Small intestine (tissue), 7 donors: ENCODE results near the gene KCNK7. TPM values are rescaled to one million over a fixed set of nuclear protein-coding genes. Genes with fewer than 3 reads are reported as not detected.

Experiments used
- DNase-seq, 2 donors: peaks; one replicate each; pipeline versions ENCODE4 v3.0.0 to v3.0.0-alpha.2; 2013
- FAIRE-seq: peaks from 2 replicates; lab custom pipeline; 2012; peaks lifted over from hg19 to GRCh38; lab: Jason Lieb, UNC
- H3K27ac ChIP-seq, 3 donors: one replicate each; pipeline ENCODE4 v1.5.1; 2013; ENCODE audit warnings: low read length in 2 of 3, mild to moderate bottlenecking in 2 of 3, control low read depth in 1 of 3, inconsistent platforms in 1 of 3, low read depth in 1 of 3, moderate library complexity in 1 of 3
- H3K27me3 ChIP-seq, 3 donors: one replicate each; pipeline ENCODE4 v1.6.1; 2013; ENCODE audit warnings: low read length in 3 of 3, inconsistent platforms in 1 of 3; ENCODE audit not compliant: control insufficient read depth in 3 of 3, insufficient read depth in 3 of 3
- H3K36me3 ChIP-seq, 3 donors: one replicate each; pipeline ENCODE4 v1.6.1; 2013; ENCODE audit warnings: low read length in 3 of 3, inconsistent platforms in 1 of 3, low read depth in 1 of 3, mild to moderate bottlenecking in 1 of 3, moderate library complexity in 1 of 3; ENCODE audit not compliant: control insufficient read depth in 3 of 3, insufficient read depth in 2 of 3
- H3K4me1 ChIP-seq, 3 donors: one replicate each; pipeline ENCODE4 v1.6.1; 2013; ENCODE audit warnings: low read length in 2 of 3, inconsistent platforms in 1 of 3, low read depth in 1 of 3, mild to moderate bottlenecking in 1 of 3, moderate library complexity in 1 of 3; ENCODE audit not compliant: control insufficient read depth in 3 of 3, insufficient read depth in 2 of 3
- H3K4me3 ChIP-seq, 3 donors: one replicate each; pipeline ENCODE4 v1.5.1; 2013; ENCODE audit warnings: low read length in 3 of 3, control low read depth in 1 of 3, inconsistent platforms in 1 of 3, low read depth in 1 of 3, mild to moderate bottlenecking in 1 of 3, moderate library complexity in 1 of 3
- H3K9me3 ChIP-seq, 2 donors: one replicate each; pipeline ENCODE4 v1.6.1; 2013; ENCODE audit warnings: low read depth in 1 of 2, low read length in 1 of 2; ENCODE audit not compliant: control insufficient read depth in 2 of 2, insufficient read depth in 1 of 2
- WGBS, 3 donors: extraction: QIAGEN DNeasy Blood & Tissue Kit; methylation state at CpG; one replicate each; pipeline ENCODE4 v1.1.7; 2013; 5-methylcytosine and 5-hydroxymethylcytosine counted together
- polyA plus RNA-seq, 4 donors: library from polyadenylated mRNA; stranded (reverse) in 3 of 4; unstranded in 1 of 4; fragments of 200-250 nt in 3 of 4; fragments of 120-200 nt in 1 of 4; gene quantifications; one replicate each; pipeline versions ENCODE4 v1.2.1 to v1.2.3, GENCODE V29; 2013
- donor health status: healthy with polysubstance abuse.
- donor health status: control.
- donor health status: control.
- donor health status: Bipolar disorder and iron deficiency.
- donor health status: healthy.

Gene KCNK7
- polyA plus RNA-seq, 4 donors: 0.84 to 31.1 (median 0.89) TPM; not detected in 1

DNA sequence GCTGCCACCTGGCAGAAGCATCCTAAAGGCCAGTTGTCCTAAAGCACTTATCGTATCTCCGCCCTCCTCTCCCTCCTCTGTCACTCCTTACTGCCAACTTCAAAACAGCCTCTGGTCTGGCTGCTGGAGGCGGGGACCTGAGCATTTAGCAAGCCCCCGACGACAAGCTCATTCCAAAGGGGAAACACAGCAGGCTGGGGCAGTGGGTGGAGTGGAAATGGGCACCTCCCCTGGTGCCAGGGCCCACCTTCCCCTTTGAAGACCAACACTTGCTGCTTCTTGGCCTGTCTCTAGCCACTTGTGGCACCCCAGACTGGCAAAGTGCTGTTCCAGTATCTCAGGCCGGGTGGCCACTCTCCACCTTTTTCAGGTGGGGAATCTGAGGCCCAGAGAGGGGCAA is 14.8 kb upstream of the KCNK7 start:
- H3K9me3 ChIP-seq: no peaks in the 10 kb centered on the region
- FAIRE-seq: no peak
- DNase-seq: no peak
- H3K27me3 ChIP-seq: no peaks in the 10 kb centered on the region
- H3K4me3 ChIP-seq: peak overlapping the region in 1 of 3 donors; percentile 98
- H3K4me1 ChIP-seq: peaks cover 0 to 48% (median 14%) of the 10 kb centered on the region in 3 donors
- 59 to 70% (median 61%) methylated on average over 6 of the region's 6 CpGs for WGBS, 3 donors
- peak overlapping the region in 1 of 3 donors; percentile 73 for H3K27ac ChIP-seq
- H3K36me3 ChIP-seq: peaks cover 13 to 78% (median 16%) of the 10 kb centered on the region in 3 donors

GRCh38 chr11:65609665-65610064 is 14.1 kb upstream of the KCNK7 start:
- peak overlapping the region in 1 of 3 donors; percentile 3 for H3K27ac ChIP-seq
- H3K9me3 ChIP-seq: no peaks in the 10 kb centered on the region
- DNase-seq (peak in 1 of 2 donors; percentile 41), FAIRE-seq (no peak)
- H3K36me3 ChIP-seq: peaks cover 20 to 86% (median 22%) of the 10 kb centered on the region in 3 donors
- WGBS, 3 donors: 74 to 81% (median 78%) methylated on average over 5 of the region's 5 CpGs
- no peaks in the 10 kb centered on the region for H3K27me3 ChIP-seq
- peaks cover 0 to 48% (median 14%) of the 10 kb centered on the region in 3 donors for H3K4me1 ChIP-seq
- H3K4me3 ChIP-seq: no peak overlapping the region

- WGBS, 3 donors: 56 to 65% (median 60%) methylated on average over 3 of the region's 3 CpGs
- DNase-seq (no peak), FAIRE-seq (no peak)
- no peak overlapping the region for H3K27ac ChIP-seq
- peaks cover 0 to 48% (median 14%) of the 10 kb centered on the region in 3 donors for H3K4me1 ChIP-seq
- no peak overlapping the region for H3K4me3 ChIP-seq
- H3K9me3 ChIP-seq: no peaks in the 10 kb centered on the region
- H3K27me3 ChIP-seq: no peaks in the 10 kb centered on the region
- H3K36me3 ChIP-seq: peaks cover 21 to 90% (median 27%) of the 10 kb centered on the region in 3 donors
Measured at GRCh38 chr11:65609229-65609628, 13.6 kb upstream of the KCNK7 start.

GRCh38 chr11:65607614-65608426 is 12.2 kb upstream of the KCNK7 start:
- Histone ChIP-seq H3K27me3 (no peaks in the 10 kb centered on the region), H3K4me3 (no peak overlapping the region), H3K4me1 (peaks cover 0 to 43% (median 14%) of the 10 kb centered on the region in 3 donors), H3K36me3 (peaks cover 23 to 96% (median 30%) of the 10 kb centered on the region in 3 donors), H3K9me3 (no peaks in the 10 kb centered on the region), H3K27ac (peak overlapping the region in 2 of 3 donors; percentile 9 to 19)
- no peak for FAIRE-seq
- DNase-seq: no peak
- 87 to 93% (median 92%) methylated on average over 37 of the region's 37 CpGs for WGBS, 3 donors

- Histone ChIP-seq H3K4me3 (no peak overlapping the region), H3K27ac (peak overlapping the region in 2 of 3 donors; percentile 9 to 78), H3K27me3 (no peaks in the 10 kb centered on the region), H3K4me1 (peaks cover 0 to 36% (median 6%) of the 10 kb centered on the region in 3 donors), H3K36me3 (peaks cover 23 to 96% (median 30%) of the 10 kb centered on the region in 3 donors), H3K9me3 (no peaks in the 10 kb centered on the region)
- WGBS, 3 donors: 55 to 81% (median 70%) methylated on average over 67 of the region's 67 CpGs
- FAIRE-seq (no peak), DNase-seq (peak; percentile 70 to 91)
Measured at GRCh38 chr11:65606876-65607613, 11.4 kb upstream of the KCNK7 start.

DNA sequence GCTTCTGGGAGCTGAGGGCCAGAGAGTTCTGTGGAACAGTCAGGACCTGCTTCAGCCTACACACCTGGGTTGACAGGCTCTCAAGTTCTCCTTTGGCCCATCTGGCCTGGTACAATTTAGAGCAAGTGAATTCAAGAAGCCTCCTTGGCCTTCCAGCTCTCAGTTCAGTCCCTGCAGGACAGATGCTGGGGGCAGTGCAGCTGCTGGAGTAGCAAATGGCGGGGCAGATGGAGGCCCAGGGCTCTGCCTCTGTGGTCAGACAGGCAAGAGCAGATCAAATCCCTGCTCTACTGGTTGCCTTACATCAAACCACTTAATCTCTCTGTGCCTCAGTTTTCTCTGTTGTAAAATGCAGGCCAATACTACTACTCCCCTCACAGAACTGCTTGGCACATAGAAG is 8.7 kb upstream of the KCNK7 start:
- no peak overlapping the region for H3K4me3 ChIP-seq
- peaks cover 23 to 92% (median 30%) of the 10 kb centered on the region in 3 donors for H3K36me3 ChIP-seq
- peaks cover 0 to 13% (median 0%) of the 10 kb centered on the region in 3 donors for H3K4me1 ChIP-seq
- DNase-seq (no peak), FAIRE-seq (no peak)
- H3K27me3 ChIP-seq: no peaks in the 10 kb centered on the region
- H3K27ac ChIP-seq: no peak overlapping the region
- 92 to 100% (median 94%) methylated on average over 1 of the region's 1 CpG for WGBS, 3 donors
- no peaks in the 10 kb centered on the region for H3K9me3 ChIP-seq

DNA sequence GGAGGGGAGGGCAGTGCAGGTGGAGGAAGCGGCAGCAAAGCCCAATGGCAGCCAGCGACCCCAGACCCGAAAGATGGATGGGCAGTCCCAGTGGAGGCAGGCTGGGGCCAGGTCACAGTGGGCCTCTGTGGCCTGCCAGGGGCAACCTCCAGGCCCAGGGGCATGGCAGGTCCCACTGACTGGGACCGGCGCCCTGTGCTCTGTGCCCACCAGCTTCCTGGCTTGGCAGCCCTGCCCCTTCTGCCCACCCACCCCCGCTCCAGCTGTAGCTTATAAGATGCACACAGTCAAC is 4.3 kb upstream of the KCNK7 start:
- Histone ChIP-seq H3K36me3 (peaks cover 10 to 83% (median 11%) of the 10 kb centered on the region in 3 donors), H3K27me3 (no peaks in the 10 kb centered on the region), H3K27ac (no peak overlapping the region), H3K9me3 (no peaks in the 10 kb centered on the region), H3K4me1 (peaks cover 0 to 2% (median 0%) of the 10 kb centered on the region in 3 donors), H3K4me3 (no peak overlapping the region)
- FAIRE-seq (no peak), DNase-seq (no peak)
- WGBS, 3 donors: 95 to 98% (median 95%) methylated on average over 6 of the region's 6 CpGs

DNA sequence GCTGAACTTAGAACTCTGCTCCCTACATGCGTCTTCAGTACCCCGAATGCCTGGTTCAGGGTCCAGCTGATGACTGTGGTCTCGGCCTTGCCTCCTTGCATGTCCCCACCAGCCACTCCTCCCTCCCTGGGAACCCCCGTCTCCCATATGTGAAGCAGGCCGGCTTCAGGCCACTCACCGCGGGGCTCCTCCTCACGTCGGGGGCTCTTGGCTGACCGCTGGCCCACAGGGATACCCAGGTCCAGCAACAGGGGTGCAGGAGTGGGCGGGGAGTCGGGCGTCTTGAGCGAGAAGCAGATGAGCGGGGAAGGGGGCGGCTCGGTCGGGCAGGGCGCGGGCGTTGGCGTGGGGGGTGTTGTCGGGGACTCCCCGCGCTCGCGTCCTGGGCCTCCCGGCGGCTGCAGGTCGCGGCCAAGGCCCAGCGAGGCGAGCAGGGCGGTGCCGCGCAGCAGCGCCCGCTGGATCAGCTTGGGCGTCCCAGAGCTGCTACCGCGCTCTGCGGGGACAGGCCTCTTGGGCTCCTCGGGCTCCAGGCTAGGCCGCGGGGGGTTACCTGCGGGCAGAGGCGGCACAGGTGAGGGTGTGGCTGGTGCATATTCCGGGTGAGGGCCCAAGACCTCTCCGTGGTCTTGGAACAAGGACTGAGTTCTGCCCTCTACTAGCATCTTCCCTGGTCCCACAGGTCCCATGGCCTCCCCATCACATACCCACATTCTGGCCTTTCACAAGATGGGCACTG is 3.8 kb upstream of the KCNK7 start:
- Histone ChIP-seq H3K4me1 (peaks cover 0 to 2% (median 0%) of the 10 kb centered on the region in 3 donors), H3K27ac (no peak overlapping the region), H3K4me3 (no peak overlapping the region), H3K36me3 (peaks cover 5 to 79% (median 8%) of the 10 kb centered on the region in 3 donors), H3K27me3 (no peaks in the 10 kb centered on the region), H3K9me3 (no peaks in the 10 kb centered on the region)
- FAIRE-seq (no peak), DNase-seq (no peak)
- WGBS, 3 donors: 89 to 93% (median 92%) methylated on average over 35 to 49 of the region's 49 CpGs
